ENCODE data around the gene ZNF264. TPM values are rescaled to one million over a fixed set of nuclear protein-coding genes. Genes with fewer than 3 reads are reported as not detected.
A peak's percentile ranks its signal among the peaks of the same experiment; 100 is the strongest.

Gene ZNF264
- total and polyA plus RNA-seq, 11 donors = 3.4 to 30.1 (median 17.4) TPM

DNA sequence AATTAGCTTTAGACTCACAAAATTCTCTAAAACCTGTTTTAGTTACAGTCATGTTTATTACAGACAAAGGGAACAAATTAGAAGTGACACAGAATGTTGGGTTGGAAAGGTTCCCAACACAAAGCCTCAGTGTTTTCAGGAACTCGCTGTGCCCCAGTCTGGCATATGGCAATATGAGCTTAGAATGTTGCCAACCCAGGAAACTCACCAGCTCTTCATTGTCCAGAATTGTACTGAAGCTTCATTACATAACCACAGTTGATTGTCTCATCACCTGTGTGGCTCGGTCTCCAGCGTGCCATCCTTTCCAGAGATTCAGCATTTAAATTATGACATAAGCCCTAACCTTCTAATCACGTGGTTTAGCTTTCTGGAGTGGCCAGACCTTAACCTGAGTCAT lies 19.1 kb downstream of the ZNF264 start:
- no peak for TF ChIP-seq POLR2A (IDR thresholded peaks at IDR 0.05)
- TF ChIP-seq CTCF (IDR thresholded peaks at IDR 0.05) = no peak
- peaks cover 0 to 4% (median 0%) of the 10 kb centered on the region in 12 donors for H3K4me1 ChIP-seq
- H3K27me3 ChIP-seq = no peaks in the 10 kb centered on the region
- intact Hi-C loops (cut with DNase I) = no loop called here
- DNase-seq = no peak
- peak in 1 of 4 donors; percentile 11 for ATAC-seq
- peak overlapping the region in 1 of 12 donors; percentile 52 for H3K27ac ChIP-seq
- H3K36me3 ChIP-seq = peaks cover 5 to 96% (median 76%) of the 10 kb centered on the region in 9 donors
- 80 to 90% (median 82%) methylated on average over 4 of the region's 4 CpGs for WGBS, 4 donors
- H3K9me3 ChIP-seq = peaks cover 0 to 4% (median 0%) of the 10 kb centered on the region in 12 donors
- H3K4me3 ChIP-seq = no peak overlapping the region

DNA sequence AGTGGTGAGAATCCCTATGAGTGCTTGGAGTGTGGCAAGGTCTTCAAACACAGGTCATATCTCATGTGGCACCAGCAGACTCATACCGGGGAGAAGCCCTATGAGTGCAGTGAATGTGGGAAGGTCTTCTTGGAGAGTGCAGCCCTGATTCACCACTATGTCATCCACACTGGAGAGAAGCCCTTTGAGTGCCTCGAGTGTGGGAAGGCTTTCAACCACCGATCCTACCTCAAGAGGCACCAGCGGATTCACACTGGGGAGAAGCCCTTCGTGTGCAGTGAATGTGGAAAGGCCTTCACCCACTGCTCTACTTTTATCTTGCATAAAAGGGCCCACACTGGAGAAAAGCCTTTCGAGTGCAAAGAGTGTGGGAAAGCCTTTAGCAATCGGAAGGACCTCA lies 20.8 kb downstream of the ZNF264 start:
- H3K27ac ChIP-seq = no peak overlapping the region
- H3K27me3 ChIP-seq = no peaks in the 10 kb centered on the region
- no peak for TF ChIP-seq CTCF (IDR thresholded peaks at IDR 0.05)
- no peak for TF ChIP-seq POLR2A (IDR thresholded peaks at IDR 0.05)
- ATAC-seq = peak in 1 of 4 donors; percentile 46
- no peak for DNase-seq
- H3K4me3 ChIP-seq = no peak overlapping the region
- H3K4me1 ChIP-seq = peaks cover 0 to 15% (median 6%) of the 10 kb centered on the region in 12 donors
- H3K36me3 ChIP-seq = peaks cover 5 to 91% (median 64%) of the 10 kb centered on the region in 9 donors
- 93 to 96% (median 95%) methylated on average over 5 to 7 of the region's 7 CpGs for WGBS, 4 donors
- H3K9me3 ChIP-seq = peaks cover 0 to 4% (median 0%) of the 10 kb centered on the region in 12 donors
- intact Hi-C loops (cut with DNase I) = no loop called here

- ATAC-seq (no peak), DNase-seq (no peak)
- no peaks in the 10 kb centered on the region for H3K9me3 ChIP-seq
- TF ChIP-seq CTCF (IDR thresholded peaks at IDR 0.05) (no peak), POLR2A (IDR thresholded peaks at IDR 0.05) (no peak)
- no peaks in the 10 kb centered on the region for H3K27me3 ChIP-seq
- no peak overlapping the region for H3K4me3 ChIP-seq
- H3K4me1 ChIP-seq = no peaks in the 10 kb centered on the region
- intact Hi-C loops (cut with DNase I) = no loop called here
- no peak overlapping the region for H3K27ac ChIP-seq
- H3K36me3 ChIP-seq = peaks cover 0 to 6% (median 0%) of the 10 kb centered on the region in 9 donors
- WGBS, 4 donors = 78 to 96% (median 88%) methylated on average over 5 of the region's 5 CpGs
These were observed 36.2 kb downstream of the ZNF264 start for GRCh38 chr19:57227502-57227901.

DNA sequence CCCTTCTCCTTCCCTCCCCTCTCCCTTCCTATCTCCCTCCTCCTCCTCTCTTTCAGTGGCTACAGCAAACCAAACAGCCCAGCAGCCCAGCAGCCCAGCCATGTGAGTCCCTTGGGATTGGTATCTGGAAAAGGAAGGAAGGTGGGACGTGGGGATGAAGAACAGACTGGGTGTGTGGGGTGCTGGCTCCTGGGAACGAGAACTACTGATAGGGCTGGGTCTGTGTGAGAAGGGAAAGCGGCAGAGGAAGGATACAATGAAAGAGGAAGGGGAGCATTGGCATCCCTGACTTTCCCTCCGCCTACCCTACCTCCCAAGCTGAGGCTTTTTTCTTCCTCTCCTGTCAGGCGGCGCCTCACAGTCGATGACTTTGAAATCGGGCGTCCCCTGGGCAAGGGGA lies 40.4 kb downstream of the ZNF264 start:
- no peaks in the 10 kb centered on the region for H3K4me1 ChIP-seq
- no peak for DNase-seq
- WGBS, 4 donors = 68 to 82% (median 71%) methylated on average over 9 of the region's 9 CpGs
- no peaks in the 10 kb centered on the region for H3K9me3 ChIP-seq
- no peak overlapping the region for H3K27ac ChIP-seq
- TF ChIP-seq POLR2A (IDR thresholded peaks at IDR 0.05) (no peak), CTCF (IDR thresholded peaks at IDR 0.05) (no peak)
- intact Hi-C loops (cut with DNase I) = no loop called here
- H3K4me3 ChIP-seq = no peak overlapping the region
- H3K27me3 ChIP-seq = no peaks in the 10 kb centered on the region
- H3K36me3 ChIP-seq = no peaks in the 10 kb centered on the region
- ATAC-seq = no peak

Data from heart left ventricle (tissue), 16 donors.